GM10248 (cell line): ENCODE measurements around the gene ARPC5.

Experiments
- CTCF ChIA-PET: fragments of 300-600 bp; sonication (Branson Sonifier 250); formaldehyde crosslinking; extraction: SDS; loops from one replicate; lab custom pipeline; 2021; ENCODE audit warnings: antibody characterized with exemption; lab: Yijun Ruan, JAX
- POLR2A ChIA-PET: fragments of 350-650 bp; sonication (Branson Sonifier 250); formaldehyde crosslinking; extraction: SDS; loops from one replicate; lab custom pipeline; 2020; ENCODE audit warnings: antibody characterized with exemption; lab: Yijun Ruan, JAX
- DNase-seq: peaks from one replicate; pipeline ENCODE4 v3.0.0; 2012; ENCODE audit errors: extremely low spot score
- CTCF ChIP-seq: IDR thresholded peaks from 2 replicates; pipeline ENCODE4 v1.5.1; 2012; ENCODE audit warnings: mild to moderate bottlenecking, low read depth; ENCODE audit errors: extremely low read depth, missing control alignments, control extremely low read depth

ARPC5 gene

GRCh38 chr1:183675381-183675780, 39.8 kb upstream of the ARPC5 start:
- CTCF ChIA-PET, result interaction anchor here (1.4 to 4.6 kb wide), 4 partner anchors 9 to 241 kb away, joined by 3 to 53 read pairs (median 10); no protein-coding TSS in a partner anchor
- TF ChIP-seq CTCF, result no peak
- POLR2A ChIA-PET, result no interaction called here
- DNase-seq, result no peak

GRCh38 chr1:183674886-183675285, 39.3 kb upstream of the ARPC5 start:
- no peak for TF ChIP-seq CTCF
- POLR2A ChIA-PET, result no interaction called here
- DNase-seq, result no peak
- CTCF ChIA-PET, result interaction anchor here (0.8 to 4.6 kb wide), 8 partner anchors 10 to 258 kb away, joined by 3 to 53 read pairs (median 3); no protein-coding TSS in a partner anchor

- POLR2A ChIA-PET, result no interaction called here
- no peak for DNase-seq
- TF ChIP-seq CTCF, result no peak
- CTCF ChIA-PET, result interaction anchor here (0.8 to 4.6 kb wide), 8 partner anchors 9 to 259 kb away, joined by 3 to 53 read pairs (median 3); no protein-coding TSS in a partner anchor
Observed at GRCh38 chr1:183674339-183674738, 38.8 kb upstream of the ARPC5 start.

GRCh38 chr1:183673605-183674323, 38.2 kb upstream of the ARPC5 start:
- TF ChIP-seq CTCF, result no peak
- DNase-seq, result no peak
- CTCF ChIA-PET, result interaction anchor here (1.2 to 4.6 kb wide), 6 partner anchors 8 to 242 kb away, joined by 3 to 53 read pairs (median 4); no protein-coding TSS in a partner anchor
- POLR2A ChIA-PET, result no interaction called here

- DNase-seq, result no peak
- ChIA-PET POLR2A (no interaction called here), CTCF (interaction anchor here (0.9 to 1.8 kb wide), 4 partner anchors 14 to 18 kb away, joined by 3 to 9 read pairs (median 6); no protein-coding TSS in a partner anchor)
- TF ChIP-seq CTCF, result no peak
Observed at GRCh38 chr1:183670169-183670568, 34.6 kb upstream of the ARPC5 start.

- DNase-seq, result no peak
- ChIA-PET POLR2A (interaction anchor here (1.4 kb wide), 1 partner anchor 23 kb away, joined by 3 read pairs; no protein-coding TSS in a partner anchor), CTCF (interaction anchor here (0.8 to 6.2 kb wide), 28 partner anchors 8 to 1007 kb away, joined by 3 to 232 read pairs (median 6); no protein-coding TSS in a partner anchor)
- no peak for TF ChIP-seq CTCF
Observed at GRCh38 chr1:183656355-183656754, 20.8 kb upstream of the ARPC5 start.
